HepG2 (cell line): Measurements from ENCODE around the gene PSMB11. TPM values are rescaled to one million over a fixed set of nuclear protein-coding genes. Genes with fewer than 3 reads are reported as not detected.

Source experiments
- ESRRA ChIP-seq: sonication (generic); formaldehyde crosslinking; IDR thresholded peaks from 2 replicates; pipeline ENCODE4 v1.5.1; 2020; ENCODE audit warnings: mild to moderate bottlenecking, low read depth, missing genetic modification reagents
- MBNL3 ChIP-seq: fragments of 250-450 bp; sonication (Bioruptor Pico); conservative IDR thresholded peaks from 2 replicates; pipeline ENCODE4 v1.8.0; 2022; ENCODE audit warnings: mild to moderate bottlenecking, inconsistent platforms
- SOX5 ChIP-seq: IDR thresholded peaks from 2 replicates; pipeline ENCODE4 v1.6.1; 2016; ENCODE audit warnings: borderline replicate concordance
- SP4 ChIP-seq: sonication (generic); formaldehyde crosslinking; IDR thresholded peaks from 2 replicates; pipeline ENCODE4 v1.8.1; 2023; ENCODE audit warnings: mild to moderate bottlenecking, missing genetic modification reagents
- SRF ChIP-seq: IDR thresholded peaks from 2 replicates; pipeline ENCODE4 v1.6.1; 2011; ENCODE audit warnings: mild to moderate bottlenecking, low read depth, low read length, moderate library complexity
- TBP ChIP-seq: sonication (generic); formaldehyde crosslinking; IDR thresholded peaks from 2 replicates; pipeline ENCODE4 v1.5.0; 2020; ENCODE audit warnings: missing genetic modification reagents
- ZNF619 ChIP-seq: sonication (generic); formaldehyde crosslinking; IDR thresholded peaks from 2 replicates; pipeline ENCODE4 v1.4.0; 2020; ENCODE audit warnings: mild to moderate bottlenecking, missing genetic modification reagents
- ZSCAN25 ChIP-seq: sonication (generic); formaldehyde crosslinking; IDR thresholded peaks from 2 replicates; pipeline ENCODE4 v1.8.0; 2022; ENCODE audit warnings: mild to moderate bottlenecking, missing genetic modification reagents
- polyA plus RNA-seq, 8 experiments: library from polyadenylated mRNA; depleted of rRNA in 3 of 8; stranded (reverse) in 7 of 8; unstranded in 1 of 8; fragments of >200 nt; fragmentation: Illumina TruSeq in 4 of 8; extraction: Trizol in 4 of 8; gene quantifications; 2 replicates each; pipeline versions ENCODE4 v1.2.1 to v1.2.3, GENCODE V29; 2011 to 2016; ENCODE audit warnings: low read depth in 4 of 8, missing spikeins in 1 of 8, mixed read lengths in 1 of 8; ENCODE audit not compliant: insufficient read depth in 1 of 8
- total RNA-seq, 5 experiments: library from RNA; depleted of rRNA; stranded (reverse); fragments of >200 nt; fragmentation: Illumina TruSeq; extraction: Trizol; gene quantifications; 2 replicates each; pipeline ENCODE4 v1.2.3, GENCODE V29; 2016; ENCODE audit warnings: low read depth in 1 of 5
- TF ChIP-seq, protein P1 (sequence below): sonication (generic); formaldehyde crosslinking; IDR thresholded peaks from 2 replicates; pipeline ENCODE4 v1.8.0; 2022; ENCODE audit warnings: missing genetic modification reagents, mild to moderate bottlenecking, moderate library complexity, borderline replicate concordance
- TF ChIP-seq, protein P2 (sequence below): sonication (generic); formaldehyde crosslinking; IDR thresholded peaks from 2 replicates; pipeline ENCODE4 v1.4.0; 2020; ENCODE audit warnings: mild to moderate bottlenecking, low read depth, missing genetic modification reagents
- TF ChIP-seq, protein P3 (sequence below): sonication (generic); formaldehyde crosslinking; IDR thresholded peaks from 2 replicates; pipeline ENCODE4 v1.5.0; 2020; ENCODE audit warnings: missing genetic modification reagents, mild to moderate bottlenecking, borderline replicate concordance
- TF ChIP-seq, protein P4 (sequence below): sonication (generic); formaldehyde crosslinking; IDR thresholded peaks from 2 replicates; pipeline ENCODE4 v1.4.0; 2020; ENCODE audit warnings: missing genetic modification reagents; ENCODE audit errors: not compliant biosample characterization
- TF ChIP-seq, protein P5 (sequence below): sonication (generic); formaldehyde crosslinking; IDR thresholded peaks from 2 replicates; pipeline ENCODE4 v1.4.0; 2020; ENCODE audit warnings: missing genetic modification reagents, borderline replicate concordance

PSMB11 gene
- total and polyA plus RNA-seq, 2 of the 13 experiments (the other 11 are each of a cell fraction or from before 2014, with no cell fraction given): not detected

DNA sequence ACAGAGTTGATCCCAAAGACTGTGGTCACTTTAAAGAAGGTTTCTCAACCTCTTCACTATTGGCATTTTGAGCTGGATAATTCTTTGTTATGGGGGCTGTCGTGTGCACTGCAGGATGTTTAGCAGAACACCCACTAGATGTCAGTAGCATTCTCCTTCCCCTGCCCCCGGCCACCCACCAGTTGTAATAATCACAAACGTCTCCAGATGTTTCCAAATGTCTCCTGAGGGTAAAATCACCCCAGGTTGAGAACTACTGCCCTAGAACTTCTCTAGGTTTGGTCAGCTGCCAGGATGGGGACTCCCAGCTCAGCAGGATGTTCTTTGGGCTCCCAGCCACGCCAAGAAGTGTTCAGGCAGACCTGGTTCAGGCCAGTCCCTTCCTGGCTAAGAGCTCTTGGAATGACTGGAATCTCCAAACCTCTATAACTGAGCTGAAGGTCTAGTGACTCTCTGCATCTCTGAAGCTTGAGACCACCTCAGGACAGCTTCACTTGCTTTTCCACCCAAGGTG is 47.2 kb upstream of the PSMB11 start (continued):
- TF ChIP-seq, protein P1, sequence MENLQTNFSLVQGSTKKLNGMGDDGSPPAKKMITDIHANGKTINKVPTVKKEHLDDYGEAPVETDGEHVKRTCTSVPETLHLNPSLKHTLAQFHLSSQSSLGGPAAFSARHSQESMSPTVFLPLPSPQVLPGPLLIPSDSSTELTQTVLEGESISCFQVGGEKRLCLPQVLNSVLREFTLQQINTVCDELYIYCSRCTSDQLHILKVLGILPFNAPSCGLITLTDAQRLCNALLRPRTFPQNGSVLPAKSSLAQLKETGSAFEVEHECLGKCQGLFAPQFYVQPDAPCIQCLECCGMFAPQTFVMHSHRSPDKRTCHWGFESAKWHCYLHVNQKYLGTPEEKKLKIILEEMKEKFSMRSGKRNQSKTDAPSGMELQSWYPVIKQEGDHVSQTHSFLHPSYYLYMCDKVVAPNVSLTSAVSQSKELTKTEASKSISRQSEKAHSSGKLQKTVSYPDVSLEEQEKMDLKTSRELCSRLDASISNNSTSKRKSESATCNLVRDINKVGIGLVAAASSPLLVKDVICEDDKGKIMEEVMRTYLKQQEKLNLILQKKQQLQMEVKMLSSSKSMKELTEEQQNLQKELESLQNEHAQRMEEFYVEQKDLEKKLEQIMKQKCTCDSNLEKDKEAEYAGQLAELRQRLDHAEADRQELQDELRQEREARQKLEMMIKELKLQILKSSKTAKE (CRISPR knock-in tag): no peak
- TF ChIP-seq, protein P2, sequence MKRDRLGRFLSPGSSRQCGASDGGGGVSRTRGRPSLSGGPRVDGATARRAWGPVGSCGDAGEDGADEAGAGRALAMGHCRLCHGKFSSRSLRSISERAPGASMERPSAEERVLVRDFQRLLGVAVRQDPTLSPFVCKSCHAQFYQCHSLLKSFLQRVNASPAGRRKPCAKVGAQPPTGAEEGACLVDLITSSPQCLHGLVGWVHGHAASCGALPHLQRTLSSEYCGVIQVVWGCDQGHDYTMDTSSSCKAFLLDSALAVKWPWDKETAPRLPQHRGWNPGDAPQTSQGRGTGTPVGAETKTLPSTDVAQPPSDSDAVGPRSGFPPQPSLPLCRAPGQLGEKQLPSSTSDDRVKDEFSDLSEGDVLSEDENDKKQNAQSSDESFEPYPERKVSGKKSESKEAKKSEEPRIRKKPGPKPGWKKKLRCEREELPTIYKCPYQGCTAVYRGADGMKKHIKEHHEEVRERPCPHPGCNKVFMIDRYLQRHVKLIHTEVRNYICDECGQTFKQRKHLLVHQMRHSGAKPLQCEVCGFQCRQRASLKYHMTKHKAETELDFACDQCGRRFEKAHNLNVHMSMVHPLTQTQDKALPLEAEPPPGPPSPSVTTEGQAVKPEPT: no peak
- TF ChIP-seq SOX5 (CRISPR knock-in tag) (peak; percentile 26; the same call in 1 of the 2 replicates), TBP (CRISPR knock-in tag) (no peak), SP4 (0 out of 2 replicates have a peak, but pooled peaks have one; percentile 34), SRF (no peak), ESRRA (CRISPR knock-in tag) (0 out of 2 replicates have a peak, but pooled peaks have one; percentile 31), ZNF619 (no peak), ZSCAN25 (CRISPR knock-in tag) (no peak), MBNL3 (CRISPR knock-in tag) (no peak)
- TF ChIP-seq, protein P3, sequence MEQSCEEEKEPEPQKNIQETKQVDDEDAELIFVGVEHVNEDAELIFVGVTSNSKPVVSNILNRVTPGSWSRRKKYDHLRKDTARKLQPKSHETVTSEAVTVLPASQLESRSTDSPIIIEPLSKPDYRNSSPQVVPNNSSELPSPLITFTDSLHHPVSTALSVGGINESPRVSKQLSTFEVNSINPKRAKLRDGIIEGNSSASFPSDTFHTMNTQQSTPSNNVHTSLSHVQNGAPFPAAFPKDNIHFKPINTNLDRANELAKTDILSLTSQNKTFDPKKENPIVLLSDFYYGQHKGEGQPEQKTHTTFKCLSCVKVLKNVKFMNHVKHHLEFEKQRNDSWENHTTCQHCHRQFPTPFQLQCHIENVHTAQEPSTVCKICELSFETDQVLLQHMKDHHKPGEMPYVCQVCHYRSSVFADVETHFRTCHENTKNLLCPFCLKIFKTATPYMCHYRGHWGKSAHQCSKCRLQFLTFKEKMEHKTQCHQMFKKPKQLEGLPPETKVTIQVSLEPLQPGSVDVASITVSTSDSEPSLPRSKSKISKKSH (CRISPR knock-in tag): no peak
- TF ChIP-seq, protein P4, sequence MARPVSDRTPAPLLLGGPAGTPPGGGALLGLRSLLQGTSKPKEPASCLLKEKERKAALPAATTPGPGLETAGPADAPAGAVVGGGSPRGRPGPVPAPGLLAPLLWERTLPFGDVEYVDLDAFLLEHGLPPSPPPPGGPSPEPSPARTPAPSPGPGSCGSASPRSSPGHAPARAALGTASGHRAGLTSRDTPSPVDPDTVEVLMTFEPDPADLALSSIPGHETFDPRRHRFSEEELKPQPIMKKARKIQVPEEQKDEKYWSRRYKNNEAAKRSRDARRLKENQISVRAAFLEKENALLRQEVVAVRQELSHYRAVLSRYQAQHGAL (CRISPR knock-in tag): peak; percentile 66
- TF ChIP-seq, protein P5, sequence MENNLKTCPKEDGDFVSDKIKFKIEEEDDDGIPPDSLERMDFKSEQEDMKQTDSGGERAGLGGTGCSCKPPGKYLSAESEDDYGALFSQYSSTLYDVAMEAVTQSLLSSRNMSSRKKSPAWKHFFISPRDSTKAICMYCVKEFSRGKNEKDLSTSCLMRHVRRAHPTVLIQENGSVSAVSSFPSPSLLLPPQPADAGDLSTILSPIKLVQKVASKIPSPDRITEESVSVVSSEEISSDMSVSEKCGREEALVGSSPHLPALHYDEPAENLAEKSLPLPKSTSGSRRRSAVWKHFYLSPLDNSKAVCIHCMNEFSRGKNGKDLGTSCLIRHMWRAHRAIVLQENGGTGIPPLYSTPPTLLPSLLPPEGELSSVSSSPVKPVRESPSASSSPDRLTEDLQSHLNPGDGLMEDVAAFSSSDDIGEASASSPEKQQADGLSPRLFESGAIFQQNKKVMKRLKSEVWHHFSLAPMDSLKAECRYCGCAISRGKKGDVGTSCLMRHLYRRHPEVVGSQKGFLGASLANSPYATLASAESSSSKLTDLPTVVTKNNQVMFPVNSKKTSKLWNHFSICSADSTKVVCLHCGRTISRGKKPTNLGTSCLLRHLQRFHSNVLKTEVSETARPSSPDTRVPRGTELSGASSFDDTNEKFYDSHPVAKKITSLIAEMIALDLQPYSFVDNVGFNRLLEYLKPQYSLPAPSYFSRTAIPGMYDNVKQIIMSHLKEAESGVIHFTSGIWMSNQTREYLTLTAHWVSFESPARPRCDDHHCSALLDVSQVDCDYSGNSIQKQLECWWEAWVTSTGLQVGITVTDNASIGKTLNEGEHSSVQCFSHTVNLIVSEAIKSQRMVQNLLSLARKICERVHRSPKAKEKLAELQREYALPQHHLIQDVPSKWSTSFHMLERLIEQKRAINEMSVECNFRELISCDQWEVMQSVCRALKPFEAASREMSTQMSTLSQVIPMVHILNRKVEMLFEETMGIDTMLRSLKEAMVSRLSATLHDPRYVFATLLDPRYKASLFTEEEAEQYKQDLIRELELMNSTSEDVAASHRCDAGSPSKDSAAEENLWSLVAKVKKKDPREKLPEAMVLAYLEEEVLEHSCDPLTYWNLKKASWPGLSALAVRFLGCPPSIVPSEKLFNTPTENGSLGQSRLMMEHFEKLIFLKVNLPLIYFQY (CRISPR knock-in tag): no peak
